RWPE2 (cell line): Measurements from ENCODE around the gene GNPNAT1.

Experiments
- ATAC-seq: fragments of 200-7000 bp; cut with Tn5 transposase; 3 replicates; pipeline ENCODE4 v1.9.1; 2021; ENCODE audit warnings: low read depth
- DNase-seq: peaks from one replicate; pipeline ENCODE4 v3.0.0-alpha.2; 2020; ENCODE audit warnings: low spot score
- H3K27ac ChIP-seq: fragments of 450-650 bp; 2 replicates; pipeline ENCODE4 v1.5.1; 2017; ENCODE audit warnings: mild to moderate bottlenecking; ENCODE audit not compliant: poor library complexity, severe bottlenecking
- H3K27me3 ChIP-seq: fragments of 250-450 bp; sonication (Bioruptor Pico); 2 replicates; pipeline ENCODE4 v1.5.1; 2021; ENCODE audit warnings: mild to moderate bottlenecking, moderate library complexity; ENCODE audit not compliant: insufficient read depth, poor library complexity, severe bottlenecking
- H3K36me3 ChIP-seq: fragments of 250-450 bp; sonication (Bioruptor Pico); 2 replicates; pipeline ENCODE4 v1.5.1; 2020; ENCODE audit warnings: low read depth, mild to moderate bottlenecking, moderate library complexity
- H3K4me1 ChIP-seq: fragments of 250-450 bp; sonication (Bioruptor Pico); 2 replicates; pipeline ENCODE4 v1.5.1; 2021; ENCODE audit warnings: mild to moderate bottlenecking, moderate library complexity; ENCODE audit not compliant: insufficient read depth, poor library complexity, severe bottlenecking
- H3K4me3 ChIP-seq: fragments of 250-450 bp; sonication (Bioruptor Pico); 2 replicates; pipeline ENCODE4 v1.5.1; 2021; ENCODE audit warnings: mild to moderate bottlenecking, moderate library complexity; ENCODE audit not compliant: severe bottlenecking
- H3K9me3 ChIP-seq: fragments of 250-450 bp; sonication (Bioruptor Pico); 2 replicates; pipeline ENCODE4 v1.5.1; 2021; ENCODE audit warnings: mild to moderate bottlenecking, moderate library complexity; ENCODE audit not compliant: severe bottlenecking
- CTCF ChIP-seq: fragments of 450-650 bp; IDR thresholded peaks from one replicate; pipeline ENCODE4 v1.5.1; 2017; ENCODE audit warnings: mild to moderate bottlenecking, moderate library complexity; ENCODE audit not compliant: poor library complexity, severe bottlenecking

Gene GNPNAT1

DNA sequence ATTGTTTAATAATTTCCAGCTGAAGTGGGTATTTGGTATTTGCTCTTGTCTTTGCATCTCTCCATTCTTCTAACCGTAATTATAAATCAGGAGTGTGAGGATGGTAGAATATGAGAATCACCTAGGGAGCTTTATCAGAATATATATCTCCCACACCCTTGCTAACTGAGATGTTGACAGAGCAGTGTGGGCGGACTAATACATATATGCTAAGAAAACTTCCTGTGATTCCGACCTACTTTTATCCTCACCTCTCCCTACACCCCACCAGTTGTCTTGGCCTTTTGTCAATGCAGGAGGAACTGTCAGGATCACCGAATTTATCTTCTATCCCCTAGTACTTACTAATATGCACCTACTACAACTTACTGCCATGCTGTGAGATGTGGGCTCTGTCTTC, 14.7 kb upstream of the GNPNAT1 start:
- no peak for TF ChIP-seq CTCF

GRCh38 chr14:52802597-52802996, 11.2 kb upstream of the GNPNAT1 start:
- H3K36me3 ChIP-seq = no peaks in the 10 kb centered on the region
- H3K4me3 ChIP-seq = no peak overlapping the region
- peak overlapping the region; percentile 60 for H3K27ac ChIP-seq
- no peaks in the 10 kb centered on the region for H3K27me3 ChIP-seq
- no peak for TF ChIP-seq CTCF
- ATAC-seq = peak; percentile 91
- H3K4me1 ChIP-seq = peaks cover 22% of the 10 kb centered on the region
- DNase-seq = no peak
- H3K9me3 ChIP-seq = no peaks in the 10 kb centered on the region

More for the DNA sequence above, 14.7 kb upstream of the GNPNAT1 start:
- no peaks in the 10 kb centered on the region for H3K9me3 ChIP-seq
- H3K27me3 ChIP-seq = no peaks in the 10 kb centered on the region
- H3K4me1 ChIP-seq = peaks cover 22% of the 10 kb centered on the region
- H3K27ac ChIP-seq = no peak overlapping the region
- DNase-seq (no peak), ATAC-seq (no peak)
- H3K4me3 ChIP-seq = no peak overlapping the region
- H3K36me3 ChIP-seq = no peaks in the 10 kb centered on the region

- TF ChIP-seq CTCF = no peak
Measured at GRCh38 chr14:52801014-52801712, 9.8 kb upstream of the GNPNAT1 start.

DNA sequence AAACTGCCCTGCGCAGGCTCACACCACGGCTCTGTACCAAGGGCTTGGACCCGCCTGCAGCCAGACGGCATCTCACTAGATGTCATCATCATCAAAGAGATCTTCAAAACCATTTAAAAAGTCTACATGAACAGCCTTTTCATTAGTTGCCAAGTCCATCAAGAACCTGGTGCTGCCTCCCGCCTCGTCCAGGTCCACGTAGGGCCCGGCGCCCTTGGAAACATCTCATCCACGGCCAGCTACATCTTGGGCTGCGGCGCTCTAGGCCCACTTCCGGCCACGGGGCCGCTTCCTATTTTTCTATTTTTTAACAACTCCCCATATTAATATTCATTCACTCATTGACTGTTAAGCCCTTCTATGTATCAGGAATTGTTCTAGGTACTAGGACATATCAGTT, 7.4 kb upstream of the GNPNAT1 start:
- DNase-seq = no peak
- H3K4me3 ChIP-seq = no peak overlapping the region
- H3K9me3 ChIP-seq = no peaks in the 10 kb centered on the region
- no peaks in the 10 kb centered on the region for H3K36me3 ChIP-seq
- TF ChIP-seq CTCF = no peak
- no peak for ATAC-seq
- H3K27me3 ChIP-seq = no peaks in the 10 kb centered on the region
- no peak overlapping the region for H3K27ac ChIP-seq
- peaks cover 22% of the 10 kb centered on the region for H3K4me1 ChIP-seq

More at GRCh38 chr14:52801014-52801712, 9.8 kb upstream of the GNPNAT1 start:
- H3K4me1 ChIP-seq = peaks cover 22% of the 10 kb centered on the region
- H3K27me3 ChIP-seq = no peaks in the 10 kb centered on the region
- no peak overlapping the region for H3K4me3 ChIP-seq
- no peaks in the 10 kb centered on the region for H3K9me3 ChIP-seq
- H3K36me3 ChIP-seq = no peaks in the 10 kb centered on the region
- H3K27ac ChIP-seq = peak overlapping the region; percentile 60
- no peak for DNase-seq
- peak; percentile 22; the same call in 1 of the 3 replicates for ATAC-seq

DNA sequence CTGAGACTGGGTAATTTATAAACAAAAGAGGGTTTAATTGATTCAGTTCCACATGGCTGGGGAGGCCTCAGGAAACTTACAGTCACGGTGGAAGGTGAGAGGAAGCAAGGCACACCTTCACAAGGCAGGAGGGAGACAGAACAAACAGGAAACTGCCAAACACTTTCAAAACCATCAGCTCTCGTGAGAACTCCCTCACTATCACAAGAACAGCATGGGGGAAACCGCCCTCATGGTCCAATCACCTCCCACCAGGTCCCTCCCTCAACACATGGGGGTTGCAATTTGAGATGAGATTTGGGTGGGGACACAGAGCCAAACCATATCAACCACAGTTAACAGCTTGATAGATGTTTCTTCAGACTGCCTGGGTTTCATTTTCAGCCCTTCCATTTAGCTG, 6.2 kb upstream of the GNPNAT1 start:
- ATAC-seq (no peak), DNase-seq (no peak)
- H3K4me1 ChIP-seq = peaks cover 15% of the 10 kb centered on the region
- no peaks in the 10 kb centered on the region for H3K27me3 ChIP-seq
- no peaks in the 10 kb centered on the region for H3K9me3 ChIP-seq
- H3K27ac ChIP-seq = no peak overlapping the region
- no peaks in the 10 kb centered on the region for H3K36me3 ChIP-seq
- TF ChIP-seq CTCF = no peak
- no peak overlapping the region for H3K4me3 ChIP-seq
